Esophagus muscularis mucosa (tissue), 4 donors: ENCODE measurements around the gene ELOA2.

Experiments
- CTCF ChIP-seq, 3 experiments: fragments of 200-600 bp in 2 of 3; fragments of 450-650 bp in 1 of 3; sonication (generic) in 2 of 3; IDR thresholded peaks; one replicate each; pipeline ENCODE4 v1.5.1; 2017 to 2019; ENCODE audit warnings: antibody characterized with exemption in 3 of 3, mild to moderate bottlenecking in 2 of 3, moderate library complexity in 1 of 3
- EP300 ChIP-seq: sonication (generic); formaldehyde crosslinking; IDR thresholded peaks from one replicate; pipeline ENCODE4 v1.6.1; 2017; ENCODE audit warnings: antibody characterized with exemption
- POLR2A ChIP-seq: fragments of 450-650 bp; IDR thresholded peaks from one replicate; pipeline ENCODE4 v1.6.1; 2017; ENCODE audit warnings: antibody characterized with exemption, moderate library complexity, mild to moderate bottlenecking, low read depth
- POLR2AphosphoS5 ChIP-seq, 2 donors: sonication (generic); formaldehyde crosslinking; IDR thresholded peaks; one replicate each; pipeline ENCODE4 v1.6.1; 2017; ENCODE audit warnings: antibody characterized with exemption in 2 of 2

DNA sequence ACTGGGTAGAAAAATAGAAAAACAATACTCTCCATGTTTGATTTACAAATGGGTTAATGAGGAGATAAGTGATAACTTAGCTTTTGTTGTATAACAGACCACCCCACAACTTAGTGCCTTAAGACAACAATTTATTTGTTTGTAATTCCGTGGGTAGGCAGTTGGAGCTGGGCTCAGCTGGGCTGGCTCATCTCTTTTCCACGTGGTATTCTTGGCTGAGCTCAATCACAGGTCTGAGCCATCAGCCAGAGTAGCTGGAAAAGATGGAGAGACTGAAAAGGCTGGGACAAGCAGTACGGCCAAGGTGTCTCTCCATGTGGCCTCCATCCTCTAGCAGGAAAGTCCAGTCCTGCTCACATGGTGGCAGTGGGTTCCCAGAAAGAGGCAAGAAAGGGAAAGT lies 32.2 kb upstream of the ELOA2 start:
- no peak for TF ChIP-seq CTCF (IDR thresholded peaks at IDR 0.05)
- TF ChIP-seq EP300: no peak
- TF ChIP-seq POLR2A: no peak
- TF ChIP-seq POLR2AphosphoS5 (IDR thresholded peaks at IDR 0.05): no peak
